Neural cell (in vitro differentiated cells): ENCODE data around the gene WDR36. TPM values are rescaled to one million over a fixed set of nuclear protein-coding genes. Genes with fewer than 3 reads are reported as not detected.

Experiments used
- H2AFZ ChIP-seq: fragments of 200-600, 300-800 bp; sonication (generic), shearing (Covaris generic); 2 replicates; pipeline ENCODE4 v1.6.0; 2014; ENCODE audit warnings: low read depth, mild to moderate bottlenecking, antibody characterized with exemption, low read length, moderate library complexity
- H3F3A ChIP-seq: fragments of 200-600 bp; shearing (Covaris generic); 2 replicates; pipeline ENCODE4 v1.6.1; 2016; ENCODE audit warnings: mild to moderate bottlenecking, moderate library complexity, mixed read lengths, antibody characterized with exemption, low read length; ENCODE audit not compliant: insufficient read depth, poor library complexity, severe bottlenecking
- H3K27ac ChIP-seq: fragments of 200-600, 300-800 bp; sonication (generic), shearing (Covaris generic); 2 replicates; pipeline ENCODE4 v1.5.1; 2014; ENCODE audit warnings: mild to moderate bottlenecking, low read length, moderate library complexity
- H3K27me3 ChIP-seq: fragments of 300-800, 200-600 bp; sonication (generic), shearing (Covaris generic); 2 replicates; pipeline ENCODE4 v1.6.0; 2014; ENCODE audit warnings: mild to moderate bottlenecking, low read depth, low read length, moderate library complexity; ENCODE audit not compliant: insufficient read depth
- H3K36me3 ChIP-seq: fragments of 300-800, 200-600 bp; sonication (generic), shearing (Covaris generic); 2 replicates; pipeline ENCODE4 v1.5.1; 2014; ENCODE audit warnings: mild to moderate bottlenecking, antibody characterized with exemption, low read length, moderate library complexity; ENCODE audit not compliant: insufficient read depth
- H3K4me2 ChIP-seq: fragments of 300-800, 200-600 bp; sonication (generic), shearing (Covaris generic); 2 replicates; pipeline ENCODE4 v1.6.0; 2014; ENCODE audit warnings: mild to moderate bottlenecking, low read length
- H3K4me3 ChIP-seq: fragments of 300-800, 200-600 bp; sonication (generic), shearing (Covaris generic); 2 replicates; pipeline ENCODE4 v1.5.1; 2014; ENCODE audit warnings: mild to moderate bottlenecking, low read length, moderate library complexity
- H3K79me2 ChIP-seq: fragments of 200-600 bp; shearing (Covaris generic); replicated peaks from 2 replicates; pipeline ENCODE4 v1.6.0; 2014; ENCODE audit warnings: mild to moderate bottlenecking, low read length, moderate library complexity; ENCODE audit not compliant: insufficient read depth
- H3K9ac ChIP-seq: fragments of 300-800, 200-600 bp; sonication (generic), shearing (Covaris generic); 2 replicates; pipeline ENCODE4 v1.6.1; 2016; ENCODE audit warnings: mild to moderate bottlenecking, low read length, mixed read lengths
- H3K9me2 ChIP-seq: fragments of 200-600 bp; shearing (Covaris generic); 2 replicates; pipeline ENCODE4 v1.6.1; 2016; ENCODE audit warnings: mild to moderate bottlenecking, low read length, mixed read lengths; ENCODE audit not compliant: insufficient read depth
- H3K9me3 ChIP-seq: fragments of 200-600, 300-800 bp; sonication (generic), shearing (Covaris generic); 2 replicates; pipeline ENCODE4 v1.6.1; 2016; ENCODE audit warnings: mild to moderate bottlenecking, mixed run types, low read length, moderate library complexity, mixed read lengths
- H4K20me1 ChIP-seq: fragments of 200-600 bp; shearing (Covaris generic); 2 replicates; pipeline ENCODE4 v1.6.1; 2016; ENCODE audit warnings: mild to moderate bottlenecking, mixed run types; ENCODE audit not compliant: insufficient read depth
- EZH2 ChIP-seq: fragments of 200-600, 300-800 bp; shearing (Covaris generic), sonication (generic); IDR thresholded peaks from 2 replicates; pipeline ENCODE4 v1.6.1; 2014; ENCODE audit warnings: antibody characterized with exemption, low read length, borderline replicate concordance, mild to moderate bottlenecking; ENCODE audit not compliant: insufficient read depth, poor library complexity, severe bottlenecking
- MXI1 ChIP-seq: fragments of 450-650 bp; conservative IDR thresholded peaks from 2 replicates; pipeline ENCODE4 v1.6.1; 2014; ENCODE audit warnings: antibody characterized with exemption, mild to moderate bottlenecking; ENCODE audit not compliant: poor library complexity, severe bottlenecking
- POLR2AphosphoS5 ChIP-seq: IDR thresholded peaks from 2 replicates; pipeline ENCODE4 v1.6.1; 2012
- RAD21 ChIP-seq: fragments of 450-650 bp; conservative IDR thresholded peaks from 2 replicates; pipeline ENCODE4 v1.6.1; 2014; ENCODE audit warnings: antibody characterized with exemption, mild to moderate bottlenecking, moderate library complexity
- SMC3 ChIP-seq: fragments of 450-650 bp; conservative IDR thresholded peaks from 2 replicates; pipeline ENCODE4 v1.6.1; 2014; ENCODE audit warnings: antibody characterized with exemption, mild to moderate bottlenecking, moderate library complexity; ENCODE audit not compliant: poor library complexity
- polyA plus RNA-seq: library from polyadenylated mRNA; depleted of rRNA; stranded (reverse); fragments of >200 nt; gene quantifications from 2 replicates; pipeline ENCODE4 v1.2.3, GENCODE V29; 2014
- TF ChIP-seq, protein P1 (sequence below): fragments of 450-650 bp; IDR thresholded peaks from 2 replicates; pipeline ENCODE4 v1.5.1; 2014; ENCODE audit warnings: antibody characterized with exemption, mild to moderate bottlenecking, moderate library complexity; ENCODE audit not compliant: poor library complexity, severe bottlenecking
- TF ChIP-seq, protein P2 (sequence below): IDR thresholded peaks from 2 replicates; pipeline ENCODE4 v1.6.1; 2012; ENCODE audit warnings: borderline replicate concordance

The WDR36 gene
- polyA plus RNA-seq, 1 donor from 2014 or later: 25.8 TPM

- no peaks in the 10 kb centered on the region for H3K9me2 ChIP-seq
- no peak overlapping the region for H3K4me2 ChIP-seq
- no peak overlapping the region for H3K9ac ChIP-seq
- H2AFZ ChIP-seq: no peak overlapping the region
- no peaks in the 10 kb centered on the region for H3K9me3 ChIP-seq
- no peak overlapping the region for H3K4me3 ChIP-seq
- H3K79me2 ChIP-seq: no peaks in the 10 kb centered on the region
- no peak overlapping the region for H3K27ac ChIP-seq
- H3K27me3 ChIP-seq: peaks cover 58% of the 10 kb centered on the region
- no peaks in the 10 kb centered on the region for H3K36me3 ChIP-seq
- no peaks in the 10 kb centered on the region for H3F3A ChIP-seq
- H4K20me1 ChIP-seq: no peaks in the 10 kb centered on the region
- TF ChIP-seq EZH2 (no peak), RAD21 (no peak)
- TF ChIP-seq, protein P1, sequence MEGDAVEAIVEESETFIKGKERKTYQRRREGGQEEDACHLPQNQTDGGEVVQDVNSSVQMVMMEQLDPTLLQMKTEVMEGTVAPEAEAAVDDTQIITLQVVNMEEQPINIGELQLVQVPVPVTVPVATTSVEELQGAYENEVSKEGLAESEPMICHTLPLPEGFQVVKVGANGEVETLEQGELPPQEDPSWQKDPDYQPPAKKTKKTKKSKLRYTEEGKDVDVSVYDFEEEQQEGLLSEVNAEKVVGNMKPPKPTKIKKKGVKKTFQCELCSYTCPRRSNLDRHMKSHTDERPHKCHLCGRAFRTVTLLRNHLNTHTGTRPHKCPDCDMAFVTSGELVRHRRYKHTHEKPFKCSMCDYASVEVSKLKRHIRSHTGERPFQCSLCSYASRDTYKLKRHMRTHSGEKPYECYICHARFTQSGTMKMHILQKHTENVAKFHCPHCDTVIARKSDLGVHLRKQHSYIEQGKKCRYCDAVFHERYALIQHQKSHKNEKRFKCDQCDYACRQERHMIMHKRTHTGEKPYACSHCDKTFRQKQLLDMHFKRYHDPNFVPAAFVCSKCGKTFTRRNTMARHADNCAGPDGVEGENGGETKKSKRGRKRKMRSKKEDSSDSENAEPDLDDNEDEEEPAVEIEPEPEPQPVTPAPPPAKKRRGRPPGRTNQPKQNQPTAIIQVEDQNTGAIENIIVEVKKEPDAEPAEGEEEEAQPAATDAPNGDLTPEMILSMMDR: no peak
- TF ChIP-seq, protein P2, sequence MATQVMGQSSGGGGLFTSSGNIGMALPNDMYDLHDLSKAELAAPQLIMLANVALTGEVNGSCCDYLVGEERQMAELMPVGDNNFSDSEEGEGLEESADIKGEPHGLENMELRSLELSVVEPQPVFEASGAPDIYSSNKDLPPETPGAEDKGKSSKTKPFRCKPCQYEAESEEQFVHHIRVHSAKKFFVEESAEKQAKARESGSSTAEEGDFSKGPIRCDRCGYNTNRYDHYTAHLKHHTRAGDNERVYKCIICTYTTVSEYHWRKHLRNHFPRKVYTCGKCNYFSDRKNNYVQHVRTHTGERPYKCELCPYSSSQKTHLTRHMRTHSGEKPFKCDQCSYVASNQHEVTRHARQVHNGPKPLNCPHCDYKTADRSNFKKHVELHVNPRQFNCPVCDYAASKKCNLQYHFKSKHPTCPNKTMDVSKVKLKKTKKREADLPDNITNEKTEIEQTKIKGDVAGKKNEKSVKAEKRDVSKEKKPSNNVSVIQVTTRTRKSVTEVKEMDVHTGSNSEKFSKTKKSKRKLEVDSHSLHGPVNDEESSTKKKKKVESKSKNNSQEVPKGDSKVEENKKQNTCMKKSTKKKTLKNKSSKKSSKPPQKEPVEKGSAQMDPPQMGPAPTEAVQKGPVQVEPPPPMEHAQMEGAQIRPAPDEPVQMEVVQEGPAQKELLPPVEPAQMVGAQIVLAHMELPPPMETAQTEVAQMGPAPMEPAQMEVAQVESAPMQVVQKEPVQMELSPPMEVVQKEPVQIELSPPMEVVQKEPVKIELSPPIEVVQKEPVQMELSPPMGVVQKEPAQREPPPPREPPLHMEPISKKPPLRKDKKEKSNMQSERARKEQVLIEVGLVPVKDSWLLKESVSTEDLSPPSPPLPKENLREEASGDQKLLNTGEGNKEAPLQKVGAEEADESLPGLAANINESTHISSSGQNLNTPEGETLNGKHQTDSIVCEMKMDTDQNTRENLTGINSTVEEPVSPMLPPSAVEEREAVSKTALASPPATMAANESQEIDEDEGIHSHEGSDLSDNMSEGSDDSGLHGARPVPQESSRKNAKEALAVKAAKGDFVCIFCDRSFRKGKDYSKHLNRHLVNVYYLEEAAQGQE: no peak
Measured at GRCh38 chr5:111068213-111068612, 23.9 kb upstream of the WDR36 start.

DNA sequence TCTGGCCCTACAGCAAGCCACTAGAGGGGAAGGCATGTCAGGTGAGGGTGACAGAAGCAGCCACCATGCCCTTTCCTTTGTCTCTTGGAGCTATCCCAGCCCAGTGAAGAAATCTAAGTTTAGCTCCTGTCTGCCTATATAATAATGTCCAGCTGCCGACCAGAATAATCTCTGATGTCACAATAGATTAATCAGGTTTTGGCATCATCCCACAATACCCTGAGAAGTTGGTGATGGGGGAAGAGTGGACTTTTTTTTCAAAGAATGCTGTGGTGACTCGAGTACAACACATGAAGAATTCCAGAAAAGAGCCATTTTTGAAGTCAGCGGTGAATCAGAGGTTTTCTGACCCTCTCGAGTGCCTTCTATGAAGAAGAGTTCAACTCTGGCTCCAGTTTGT is 22.3 kb upstream of the WDR36 start:
- Histone ChIP-seq H3K36me3 (no peaks in the 10 kb centered on the region), H3K9me2 (no peaks in the 10 kb centered on the region), H3K4me3 (peak overlapping the region; percentile 59), H3F3A (no peaks in the 10 kb centered on the region), H4K20me1 (no peaks in the 10 kb centered on the region), H3K79me2 (no peaks in the 10 kb centered on the region), H3K27ac (no peak overlapping the region), H3K27me3 (peaks cover 71% of the 10 kb centered on the region), H3K9me3 (no peaks in the 10 kb centered on the region), H3K4me2 (no peak overlapping the region), H2AFZ (no peak overlapping the region), H3K9ac (no peak overlapping the region)
- TF ChIP-seq, protein P1: no peak
- TF ChIP-seq MXI1 (no peak), POLR2AphosphoS5 (no peak), RAD21 (no peak), SMC3 (no peak), EZH2 (no peak)
- TF ChIP-seq, protein P2: no peak
